Prostate gland (tissue), 2 donors: ENCODE results near the gene MYRF.

Experiments
- POLR2A ChIP-seq: fragments of 450-650 bp; IDR thresholded peaks from one replicate; pipeline ENCODE4 v1.6.1; 2016; ENCODE audit warnings: antibody characterized with exemption, mild to moderate bottlenecking
- TF ChIP-seq, protein P1 (sequence below), 4 experiments: fragments of 200-600 bp in 2 of 4; fragments of 450-650 bp in 2 of 4; sonication (generic) in 2 of 4; IDR thresholded peaks; 1 replicate in 3 of 4; 2 replicates in 1 of 4; pipeline ENCODE4 v1.5.1; 2016 to 2019; ENCODE audit warnings: antibody characterized with exemption in 4 of 4, mild to moderate bottlenecking in 2 of 4, moderate library complexity in 2 of 4

DNA sequence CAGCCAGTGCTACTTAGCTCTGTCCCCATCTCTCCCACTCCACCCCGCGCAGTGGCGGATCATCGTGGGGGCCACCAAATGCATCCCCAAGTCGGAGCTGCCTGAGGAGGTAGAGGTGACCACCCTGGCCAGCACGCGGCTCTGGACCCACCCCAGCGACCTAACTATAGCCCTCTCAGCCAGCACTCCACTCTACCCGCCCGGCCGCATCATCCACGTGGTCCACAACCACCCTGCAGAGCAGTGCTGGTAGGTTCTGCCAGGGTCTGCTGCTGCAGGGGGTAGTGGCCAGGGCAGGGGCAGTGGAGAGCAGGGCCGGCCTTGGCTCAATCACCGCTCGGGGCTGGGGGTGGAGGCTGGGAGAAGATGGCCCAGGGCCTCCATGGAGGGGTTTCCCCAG is 13.0 kb upstream of the MYRF start:
- TF ChIP-seq POLR2A, result no peak
- TF ChIP-seq, protein P1, sequence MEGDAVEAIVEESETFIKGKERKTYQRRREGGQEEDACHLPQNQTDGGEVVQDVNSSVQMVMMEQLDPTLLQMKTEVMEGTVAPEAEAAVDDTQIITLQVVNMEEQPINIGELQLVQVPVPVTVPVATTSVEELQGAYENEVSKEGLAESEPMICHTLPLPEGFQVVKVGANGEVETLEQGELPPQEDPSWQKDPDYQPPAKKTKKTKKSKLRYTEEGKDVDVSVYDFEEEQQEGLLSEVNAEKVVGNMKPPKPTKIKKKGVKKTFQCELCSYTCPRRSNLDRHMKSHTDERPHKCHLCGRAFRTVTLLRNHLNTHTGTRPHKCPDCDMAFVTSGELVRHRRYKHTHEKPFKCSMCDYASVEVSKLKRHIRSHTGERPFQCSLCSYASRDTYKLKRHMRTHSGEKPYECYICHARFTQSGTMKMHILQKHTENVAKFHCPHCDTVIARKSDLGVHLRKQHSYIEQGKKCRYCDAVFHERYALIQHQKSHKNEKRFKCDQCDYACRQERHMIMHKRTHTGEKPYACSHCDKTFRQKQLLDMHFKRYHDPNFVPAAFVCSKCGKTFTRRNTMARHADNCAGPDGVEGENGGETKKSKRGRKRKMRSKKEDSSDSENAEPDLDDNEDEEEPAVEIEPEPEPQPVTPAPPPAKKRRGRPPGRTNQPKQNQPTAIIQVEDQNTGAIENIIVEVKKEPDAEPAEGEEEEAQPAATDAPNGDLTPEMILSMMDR (IDR thresholded peaks at IDR 0.05), result no peak
